Measurements from ENCODE around the gene BUB1B. TPM values are rescaled to one million over a fixed set of nuclear protein-coding genes. Genes with fewer than 3 reads are reported as not detected.
A peak's percentile ranks its signal among the peaks of the same experiment; 100 is the strongest.

Gene BUB1B
- total RNA-seq, 1 experiment from 2014 or later = 192 TPM

DNA sequence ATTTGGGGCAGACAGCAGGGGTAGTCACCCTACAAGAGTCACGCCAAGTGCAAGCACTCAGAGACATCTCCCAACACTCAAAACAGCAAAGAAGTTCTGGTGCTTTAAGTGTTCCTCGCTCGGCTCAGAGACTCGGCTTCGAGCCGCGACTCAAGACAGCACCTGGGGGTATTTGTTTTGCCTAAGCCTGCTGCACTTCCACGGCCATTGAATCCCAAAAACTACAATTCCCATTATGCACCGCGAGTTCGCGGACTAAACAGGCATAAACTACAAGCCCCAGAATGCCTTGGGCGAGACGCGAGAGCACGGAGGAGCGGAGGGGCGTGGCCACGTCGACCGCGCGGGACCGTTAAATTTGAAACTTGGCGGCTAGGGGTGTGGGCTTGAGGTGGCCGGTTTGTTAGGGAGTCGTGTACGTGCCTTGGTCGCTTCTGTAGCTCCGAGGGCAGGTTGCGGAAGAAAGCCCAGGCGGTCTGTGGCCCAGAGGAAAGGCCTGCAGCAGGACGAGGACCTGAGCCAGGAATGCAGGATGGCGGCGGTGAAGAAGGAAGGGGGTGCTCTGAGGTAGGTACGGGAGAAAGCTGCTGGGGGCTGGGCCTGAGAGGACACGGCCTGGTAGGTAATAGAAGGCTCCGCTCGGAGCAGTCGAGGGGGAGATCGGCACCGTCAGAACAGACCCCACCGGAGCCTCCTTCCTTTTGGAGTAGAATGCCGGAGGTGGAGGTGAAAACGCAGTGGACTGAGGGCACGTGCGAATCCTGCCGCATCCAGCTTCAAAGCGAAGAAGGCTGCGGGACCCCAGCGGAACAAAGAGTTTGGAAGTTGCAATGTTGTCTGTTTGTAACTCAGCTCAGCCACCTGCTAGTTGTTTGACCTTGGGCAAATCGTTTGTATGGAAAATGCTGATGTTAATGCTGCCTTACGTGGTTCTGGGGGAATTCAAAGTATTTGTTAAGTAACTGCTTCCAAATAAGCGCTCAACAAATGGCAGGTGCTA is at the start of gene BUB1B (continued):
- TF ChIP-seq TCF7 (CRISPR knock-in tag; IDR thresholded peaks at IDR 0.05; ENCODE audit: low read depth) (no peak), KAT7 (CRISPR knock-in tag; IDR thresholded peaks at IDR 0.05; ENCODE audit: borderline replicate concordance) (no peak), RELA (CRISPR knock-in tag; IDR thresholded peaks at IDR 0.05; ENCODE audit: borderline replicate concordance) (no peak), ZNF263 (CRISPR knock-in tag; IDR thresholded peaks at IDR 0.05; ENCODE audit: low read depth) (no peak), USF1 (CRISPR knock-in tag; IDR thresholded peaks at IDR 0.05) (no peak; the same call in none of the 2 replicates), ETV6 (CRISPR knock-in tag; IDR thresholded peaks at IDR 0.05) (peak; percentile 81; the same call in 1 of the 2 replicates), FOXP4 (CRISPR knock-in tag; IDR thresholded peaks at IDR 0.05) (peak; percentile 65; the same call in 1 of the 2 replicates), ZNF423 (CRISPR knock-in tag; IDR thresholded peaks at IDR 0.05) (no peak)
- TF ChIP-seq, protein P1, sequence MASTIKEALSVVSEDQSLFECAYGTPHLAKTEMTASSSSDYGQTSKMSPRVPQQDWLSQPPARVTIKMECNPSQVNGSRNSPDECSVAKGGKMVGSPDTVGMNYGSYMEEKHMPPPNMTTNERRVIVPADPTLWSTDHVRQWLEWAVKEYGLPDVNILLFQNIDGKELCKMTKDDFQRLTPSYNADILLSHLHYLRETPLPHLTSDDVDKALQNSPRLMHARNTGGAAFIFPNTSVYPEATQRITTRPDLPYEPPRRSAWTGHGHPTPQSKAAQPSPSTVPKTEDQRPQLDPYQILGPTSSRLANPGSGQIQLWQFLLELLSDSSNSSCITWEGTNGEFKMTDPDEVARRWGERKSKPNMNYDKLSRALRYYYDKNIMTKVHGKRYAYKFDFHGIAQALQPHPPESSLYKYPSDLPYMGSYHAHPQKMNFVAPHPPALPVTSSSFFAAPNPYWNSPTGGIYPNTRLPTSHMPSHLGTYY (CRISPR knock-in tag; IDR thresholded peaks at IDR 0.05) = no peak
- TF ChIP-seq, protein P2, sequence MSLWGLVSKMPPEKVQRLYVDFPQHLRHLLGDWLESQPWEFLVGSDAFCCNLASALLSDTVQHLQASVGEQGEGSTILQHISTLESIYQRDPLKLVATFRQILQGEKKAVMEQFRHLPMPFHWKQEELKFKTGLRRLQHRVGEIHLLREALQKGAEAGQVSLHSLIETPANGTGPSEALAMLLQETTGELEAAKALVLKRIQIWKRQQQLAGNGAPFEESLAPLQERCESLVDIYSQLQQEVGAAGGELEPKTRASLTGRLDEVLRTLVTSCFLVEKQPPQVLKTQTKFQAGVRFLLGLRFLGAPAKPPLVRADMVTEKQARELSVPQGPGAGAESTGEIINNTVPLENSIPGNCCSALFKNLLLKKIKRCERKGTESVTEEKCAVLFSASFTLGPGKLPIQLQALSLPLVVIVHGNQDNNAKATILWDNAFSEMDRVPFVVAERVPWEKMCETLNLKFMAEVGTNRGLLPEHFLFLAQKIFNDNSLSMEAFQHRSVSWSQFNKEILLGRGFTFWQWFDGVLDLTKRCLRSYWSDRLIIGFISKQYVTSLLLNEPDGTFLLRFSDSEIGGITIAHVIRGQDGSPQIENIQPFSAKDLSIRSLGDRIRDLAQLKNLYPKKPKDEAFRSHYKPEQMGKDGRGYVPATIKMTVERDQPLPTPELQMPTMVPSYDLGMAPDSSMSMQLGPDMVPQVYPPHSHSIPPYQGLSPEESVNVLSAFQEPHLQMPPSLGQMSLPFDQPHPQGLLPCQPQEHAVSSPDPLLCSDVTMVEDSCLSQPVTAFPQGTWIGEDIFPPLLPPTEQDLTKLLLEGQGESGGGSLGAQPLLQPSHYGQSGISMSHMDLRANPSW (CRISPR knock-in tag; conservative IDR thresholded peaks at IDR 0.05; ENCODE audit: low read depth) = no peak
- TF ChIP-seq, protein P3, sequence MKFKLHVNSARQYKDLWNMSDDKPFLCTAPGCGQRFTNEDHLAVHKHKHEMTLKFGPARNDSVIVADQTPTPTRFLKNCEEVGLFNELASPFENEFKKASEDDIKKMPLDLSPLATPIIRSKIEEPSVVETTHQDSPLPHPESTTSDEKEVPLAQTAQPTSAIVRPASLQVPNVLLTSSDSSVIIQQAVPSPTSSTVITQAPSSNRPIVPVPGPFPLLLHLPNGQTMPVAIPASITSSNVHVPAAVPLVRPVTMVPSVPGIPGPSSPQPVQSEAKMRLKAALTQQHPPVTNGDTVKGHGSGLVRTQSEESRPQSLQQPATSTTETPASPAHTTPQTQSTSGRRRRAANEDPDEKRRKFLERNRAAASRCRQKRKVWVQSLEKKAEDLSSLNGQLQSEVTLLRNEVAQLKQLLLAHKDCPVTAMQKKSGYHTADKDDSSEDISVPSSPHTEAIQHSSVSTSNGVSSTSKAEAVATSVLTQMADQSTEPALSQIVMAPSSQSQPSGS (CRISPR knock-in tag; IDR thresholded peaks at IDR 0.05; ENCODE audit: borderline replicate concordance, low read depth) = no peak
- TF ChIP-seq, protein P4, sequence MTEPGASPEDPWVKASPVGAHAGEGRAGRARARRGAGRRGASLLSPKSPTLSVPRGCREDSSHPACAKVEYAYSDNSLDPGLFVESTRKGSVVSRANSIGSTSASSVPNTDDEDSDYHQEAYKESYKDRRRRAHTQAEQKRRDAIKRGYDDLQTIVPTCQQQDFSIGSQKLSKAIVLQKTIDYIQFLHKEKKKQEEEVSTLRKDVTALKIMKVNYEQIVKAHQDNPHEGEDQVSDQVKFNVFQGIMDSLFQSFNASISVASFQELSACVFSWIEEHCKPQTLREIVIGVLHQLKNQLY (CRISPR knock-in tag; IDR thresholded peaks at IDR 0.05) = no peak

- no peak overlapping the region; the same call in 1 of the 2 replicates for H3K27ac Mint-ChIP-seq
- no peaks in the 10 kb centered on the region for H3K27me3 Mint-ChIP-seq (ENCODE audit: low read depth)
- no peak for TF ChIP-seq FOXP4 (CRISPR knock-in tag; IDR thresholded peaks at IDR 0.05)
- TF ChIP-seq NFYB (CRISPR knock-in tag; conservative IDR thresholded peaks at IDR 0.05; ENCODE audit: low read depth) = no peak
- TF ChIP-seq TP53 (CRISPR knock-in tag; IDR thresholded peaks at IDR 0.05) = no peak
- TF ChIP-seq CREM (CRISPR knock-in tag; IDR thresholded peaks at IDR 0.05) = no peak
- TF ChIP-seq HMGA2 (CRISPR knock-in tag; IDR thresholded peaks at IDR 0.05) = no peak
- DNase-seq (ENCODE audit: low spot score) (no peak), ATAC-seq (no peak)
- H3K4me1 Mint-ChIP-seq = peaks cover 59% of the 10 kb centered on the region
- no peak overlapping the region for H3K4me3 Mint-ChIP-seq
- no peaks in the 10 kb centered on the region for H3K36me3 Mint-ChIP-seq
- no peaks in the 10 kb centered on the region for H3K9me3 Mint-ChIP-seq
- ChIA-PET POLR2A (interaction anchor here (1.2 kb wide), 1 partner anchor 12 kb away, joined by 3 read pairs; no protein-coding TSS in a partner anchor), CTCF (interaction anchor here (1.1 to 3.3 kb wide), 4 partner anchors 9 to 163 kb away, joined by 3 to 12 read pairs (median 4); no protein-coding TSS in a partner anchor)
These were observed 49.0 kb upstream of the BUB1B start for GRCh38 chr15:40111888-40112287.

All from WTC11 (cell line).